GM19467 (cell line): ENCODE results near the gene E2F1.

Source experiments
- ATAC-seq: cut with Tn5 transposase; IDR thresholded peaks from one replicate; pipeline ENCODE4 v1.9.1; 2021; ENCODE audit warnings: mild to moderate bottlenecking, moderate library complexity; ENCODE audit not compliant: unreplicated experiment

E2F1 gene

DNA sequence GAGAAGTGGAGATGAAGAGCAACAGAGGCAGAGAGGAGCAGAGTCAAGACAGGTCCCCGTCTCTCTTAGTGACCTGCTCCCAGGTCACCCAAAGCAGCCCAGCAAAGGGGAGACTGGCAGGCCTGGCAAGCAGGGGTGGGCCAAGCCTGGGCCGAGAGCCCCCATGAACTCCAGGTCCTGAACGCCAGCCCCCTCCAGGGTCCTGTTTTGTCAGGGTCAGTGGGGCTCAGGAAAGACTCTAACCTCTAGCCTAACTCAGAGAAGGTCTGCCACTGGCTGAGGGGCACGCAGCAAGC lies 13.1 kb downstream of the E2F1 start:
- no peak for ATAC-seq

DNA sequence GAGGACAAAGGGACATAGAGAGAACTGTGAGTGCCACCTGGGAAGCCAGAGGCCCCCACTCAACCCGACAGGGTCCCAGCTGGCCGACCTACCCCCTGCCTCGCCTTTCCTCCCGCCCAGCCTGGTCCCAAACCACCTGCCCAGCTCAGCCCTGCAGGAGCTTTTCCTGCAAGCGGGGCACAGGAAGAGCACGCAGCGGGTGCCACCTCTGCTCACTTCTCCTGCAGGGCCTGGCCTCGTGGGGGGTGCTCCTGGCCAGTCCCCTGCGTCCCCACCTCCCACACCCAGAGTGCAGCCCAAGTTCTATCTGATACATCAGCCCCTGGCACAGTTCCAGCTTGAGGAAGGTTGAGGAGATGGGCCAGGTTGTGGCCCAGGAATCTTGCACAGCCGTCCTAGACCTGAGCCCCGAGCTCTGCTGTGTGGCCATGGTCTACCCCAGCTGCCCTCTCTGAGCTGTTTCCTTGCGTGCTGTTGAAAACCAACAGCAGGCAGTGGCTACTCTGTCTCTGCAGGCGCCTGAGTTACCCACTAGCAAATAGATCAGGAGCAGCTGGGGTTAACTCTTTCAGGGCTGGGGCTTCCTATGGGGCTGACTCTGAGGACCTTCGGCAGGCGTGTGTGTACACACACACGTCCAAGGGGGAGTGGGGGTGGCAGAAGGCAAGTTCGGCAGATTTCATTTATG lies 13.6 kb downstream of the E2F1 start:
- no peak for ATAC-seq

DNA sequence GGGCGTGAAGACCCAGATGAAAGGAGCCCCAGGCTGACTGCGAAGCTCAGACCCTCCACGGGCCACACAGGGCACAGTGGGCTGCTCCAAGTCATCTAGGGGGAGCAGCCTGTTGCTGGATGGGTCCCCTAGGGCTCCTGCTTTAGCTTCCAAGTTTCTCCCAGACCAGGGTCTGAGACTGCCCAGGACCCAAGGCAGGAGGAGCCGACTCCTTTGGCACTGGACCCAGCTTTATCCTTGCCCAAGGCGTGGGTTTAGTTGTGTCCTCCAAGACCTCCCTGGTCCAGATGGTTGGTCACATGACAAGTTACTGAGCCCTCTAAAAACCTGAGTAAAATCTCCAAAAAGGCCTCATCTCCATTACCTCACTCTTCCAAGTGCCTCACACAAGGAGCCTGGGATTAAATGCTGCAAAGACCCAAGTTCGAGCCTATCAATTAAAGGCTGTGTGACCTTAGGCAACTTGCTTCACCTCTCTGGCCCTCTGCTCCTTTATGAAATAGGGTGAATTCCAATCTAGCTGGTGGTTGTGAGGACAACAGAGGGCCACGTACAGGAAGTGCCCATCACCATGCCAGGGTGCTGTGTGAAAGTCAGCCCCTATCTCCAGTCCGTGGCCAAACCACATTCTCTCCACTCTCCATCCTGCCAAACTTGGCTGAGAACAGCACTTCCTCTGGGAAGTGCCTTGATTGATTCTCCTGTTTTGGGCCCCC lies 14.5 kb downstream of the E2F1 start:
- ATAC-seq = no peak

DNA sequence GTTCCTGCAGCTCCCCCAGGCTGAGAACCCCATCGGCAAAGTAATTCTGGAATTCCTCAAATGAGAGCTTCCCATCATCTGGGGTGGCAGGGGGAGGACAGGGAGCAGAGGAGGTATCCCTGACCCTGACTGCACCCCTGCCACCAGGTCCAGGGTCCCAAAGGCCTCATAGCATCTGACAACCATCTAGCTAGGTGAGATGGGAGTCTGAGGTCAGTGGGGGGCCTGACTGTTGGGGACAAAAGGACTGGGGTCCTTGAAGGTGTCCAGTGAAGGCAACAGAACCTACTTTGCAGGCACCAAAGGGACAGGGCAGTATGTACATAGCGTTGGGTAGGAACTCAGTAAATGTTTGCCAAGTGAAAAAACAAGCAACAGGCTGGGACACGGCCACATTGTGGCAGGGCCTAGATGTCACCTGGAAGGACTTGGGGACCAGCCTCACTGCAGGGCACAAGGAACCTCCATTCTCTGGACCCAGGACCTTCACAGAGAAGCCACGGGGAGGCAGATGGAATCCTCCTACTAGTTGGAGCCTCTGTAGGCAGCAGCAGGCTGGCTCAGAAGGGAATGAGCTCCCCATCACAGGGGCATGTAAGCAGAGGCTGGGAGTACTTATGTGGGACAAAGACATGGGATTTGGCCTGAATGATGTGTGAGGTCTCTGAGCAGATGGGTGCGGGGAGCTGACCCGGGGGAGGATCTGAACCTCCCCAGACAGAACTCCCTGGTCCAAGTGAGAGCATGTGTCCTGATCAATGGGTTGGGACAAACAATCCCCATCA lies 15.3 kb downstream of the E2F1 start:
- ATAC-seq = no peak

DNA sequence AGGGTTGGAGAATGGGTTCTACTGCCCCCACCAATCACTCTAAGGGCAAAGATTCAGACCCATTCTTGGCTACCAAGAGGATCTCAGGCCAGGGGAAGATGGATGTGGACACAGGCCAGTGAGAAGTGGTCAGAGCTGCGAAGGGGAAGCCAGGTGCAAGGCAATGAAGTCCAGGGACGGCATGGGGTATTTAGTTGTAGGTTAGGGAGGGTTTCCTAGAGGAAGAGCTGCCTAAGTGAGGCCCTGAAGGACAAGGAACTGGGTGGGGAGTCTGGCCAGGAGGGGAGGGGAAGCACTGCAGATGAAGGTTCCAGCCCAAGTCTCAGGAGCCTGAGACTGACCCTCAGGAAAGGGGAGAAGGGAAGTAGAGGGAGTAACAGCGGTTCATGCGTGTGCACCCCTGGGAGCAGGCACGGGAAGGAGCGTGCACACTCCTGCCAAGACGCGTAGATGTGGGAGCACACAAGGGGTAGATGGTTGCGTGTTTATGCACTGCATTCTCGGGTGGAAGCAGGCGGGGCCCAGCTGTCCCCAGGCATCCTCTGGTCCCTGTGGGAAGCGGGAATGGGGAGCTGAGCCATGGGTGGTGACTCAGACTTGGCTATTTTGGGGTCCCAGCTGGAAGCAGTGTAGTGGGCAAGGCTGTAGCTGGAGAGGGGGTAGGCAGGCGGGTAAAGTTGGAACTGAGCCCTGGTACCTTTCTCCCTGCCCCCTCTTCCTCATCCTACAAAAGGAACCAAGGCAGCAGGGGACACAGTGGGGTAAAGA lies 16.1 kb downstream of the E2F1 start:
- ATAC-seq = no peak

DNA sequence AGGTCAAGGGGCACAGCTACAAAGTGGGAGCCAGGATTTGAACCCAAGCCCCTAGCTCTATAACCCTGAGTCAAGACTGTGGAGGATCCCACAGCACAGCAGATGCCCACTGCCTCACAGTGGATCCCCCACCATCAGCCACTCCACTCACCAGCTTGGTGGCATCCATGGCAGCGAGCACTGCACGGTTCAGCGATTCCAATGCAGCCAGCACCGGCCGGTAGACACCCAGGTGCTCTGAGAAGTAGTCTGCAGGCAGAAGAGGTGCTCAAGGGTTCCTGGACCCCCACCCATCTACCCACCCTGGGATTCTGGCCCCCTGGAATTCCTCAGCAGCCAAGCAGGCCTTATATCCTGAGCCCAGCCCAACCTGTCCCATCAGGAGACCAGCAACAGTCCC lies 17.0 kb downstream of the E2F1 start:
- no peak for ATAC-seq

DNA sequence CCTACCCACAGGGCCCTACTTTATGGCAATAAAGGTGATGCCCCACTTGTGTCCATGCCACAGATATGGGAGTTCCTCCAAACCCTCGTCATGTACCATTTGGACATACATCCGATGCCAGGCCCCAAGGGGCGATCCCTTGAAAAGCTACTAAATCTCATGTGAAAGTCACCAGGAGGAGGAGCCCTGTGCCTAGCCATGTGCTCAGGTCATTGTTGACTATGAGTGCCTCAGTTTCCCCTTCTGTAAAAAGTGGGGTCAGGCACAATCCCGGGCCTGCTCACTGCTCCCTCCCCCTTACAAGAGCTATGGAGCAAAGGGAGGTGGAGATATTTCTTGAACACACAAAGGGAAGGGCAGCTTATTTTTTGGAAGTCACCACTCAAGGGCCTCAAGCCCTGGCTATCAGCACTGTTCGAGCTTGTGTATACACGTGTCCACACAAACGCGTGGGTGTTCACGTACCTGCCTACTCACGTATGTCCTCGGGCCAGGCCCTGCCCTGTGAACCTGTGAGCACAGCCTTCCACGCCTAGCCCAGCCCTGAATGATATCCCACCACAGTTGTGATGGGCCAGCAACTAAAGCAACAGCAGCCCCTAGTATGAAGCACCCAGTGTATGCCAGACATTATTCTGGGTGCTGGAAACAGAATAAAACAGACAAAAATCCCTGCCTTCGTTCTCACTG lies 17.6 kb downstream of the E2F1 start:
- ATAC-seq = no peak

DNA sequence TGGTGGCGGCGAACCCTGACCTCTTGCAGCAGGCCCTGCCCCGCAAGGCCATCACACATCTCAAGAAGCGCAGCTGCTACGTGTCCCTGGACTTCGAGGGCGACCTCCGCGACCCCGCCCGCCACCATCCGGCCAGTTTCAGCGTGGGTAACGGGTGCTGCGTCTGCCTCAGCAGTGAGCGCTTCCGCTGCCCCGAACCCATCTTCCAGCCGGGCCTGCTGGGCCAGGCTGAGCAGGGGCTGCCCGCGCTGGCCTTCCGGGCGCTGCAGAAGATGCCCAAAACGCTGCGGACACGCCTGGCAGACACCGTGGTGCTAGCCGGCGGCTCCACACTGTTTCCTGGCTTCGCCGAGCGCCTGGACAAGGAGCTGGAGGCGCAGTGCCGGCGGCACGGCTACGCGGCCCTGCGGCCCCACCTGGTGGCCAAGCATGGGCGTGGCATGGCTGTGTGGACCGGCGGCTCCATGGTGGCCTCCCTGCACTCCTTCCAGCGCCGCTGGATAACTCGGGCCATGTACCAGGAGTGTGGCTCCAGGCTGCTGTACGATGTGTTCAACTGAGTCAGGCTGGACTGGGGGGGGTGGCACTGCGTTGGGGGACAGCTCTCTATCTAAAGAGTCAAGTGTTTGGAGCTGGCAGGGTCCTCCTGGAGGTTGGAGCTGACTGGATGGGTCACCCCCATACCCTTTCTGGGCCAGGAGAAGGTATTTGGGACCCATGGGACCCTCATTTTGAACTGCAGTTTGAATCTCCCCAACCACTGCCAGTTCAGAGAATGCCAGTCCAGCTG lies 18.3 kb downstream of the E2F1 start:
- ATAC-seq = peak; percentile 36

DNA sequence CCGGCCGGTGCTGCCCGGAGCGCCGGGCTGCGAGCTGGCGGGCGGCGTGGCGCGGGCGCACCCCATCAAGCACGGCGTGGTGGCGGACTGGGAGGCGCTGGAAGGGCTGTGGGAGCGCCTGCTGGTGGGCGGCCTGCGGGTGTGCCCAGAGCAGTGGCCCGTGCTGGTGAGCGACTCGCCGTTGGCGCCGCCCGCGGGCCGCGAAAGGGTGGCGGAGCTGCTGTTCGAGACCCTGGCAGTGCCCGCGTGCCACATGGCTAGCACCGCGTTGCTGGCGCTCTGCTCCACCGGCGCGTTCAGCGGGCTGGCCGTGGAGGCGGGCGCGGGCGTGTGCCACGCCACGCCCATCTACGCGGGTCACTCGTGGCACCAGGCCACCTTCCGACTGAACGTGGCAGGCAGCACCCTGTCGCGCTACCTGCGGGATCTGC lies 18.9 kb downstream of the E2F1 start:
- peak; percentile 4 for ATAC-seq

DNA sequence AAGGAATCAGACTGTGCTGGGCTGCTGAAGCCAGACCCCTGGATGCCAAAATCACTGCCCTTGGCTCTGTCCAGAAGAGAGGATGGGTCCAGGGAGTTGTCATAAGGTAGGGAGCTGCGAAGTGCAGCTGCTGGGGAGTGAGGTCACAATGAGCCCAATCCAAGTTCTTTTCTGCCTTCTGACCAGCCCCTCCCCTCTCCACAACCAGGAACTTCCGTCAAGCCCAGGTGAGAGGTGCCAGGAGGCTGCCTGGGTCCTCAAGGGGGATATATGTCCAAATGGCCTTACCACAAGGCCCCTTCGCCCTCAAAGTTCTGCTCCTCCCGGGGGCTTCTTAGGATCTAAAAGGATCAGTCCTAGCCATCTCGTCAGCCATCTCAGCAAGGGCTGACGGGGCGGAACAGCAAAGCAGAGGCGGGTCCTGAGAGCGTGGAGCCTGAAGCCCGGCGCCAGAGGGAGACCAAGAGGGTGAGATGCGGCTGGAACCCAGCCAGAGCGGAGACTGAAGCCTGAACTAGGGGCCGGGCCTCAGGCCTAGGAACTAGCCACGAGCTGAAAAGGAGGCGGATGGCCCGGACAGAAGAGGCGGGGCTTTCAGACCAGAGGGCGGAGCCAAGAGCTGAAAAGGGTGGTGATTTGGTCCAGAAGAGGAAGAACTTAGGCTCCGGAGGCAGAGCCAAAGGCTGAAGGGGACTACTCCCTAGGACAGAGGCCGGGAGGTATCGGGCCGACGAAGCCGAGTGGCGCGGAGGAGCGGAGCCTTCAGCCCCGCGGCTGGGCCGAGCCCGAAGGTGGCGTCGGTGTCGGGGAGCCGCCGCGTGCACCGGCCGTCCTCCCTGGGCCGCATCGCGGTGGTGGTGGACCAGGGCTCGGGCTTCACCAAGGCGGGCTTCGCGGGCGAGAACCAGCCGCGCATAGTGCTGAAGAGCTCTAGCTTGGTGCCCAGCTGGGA lies 19.6 kb downstream of the E2F1 start, which contains the start of gene ACTL10:
Gene ACTL10 (plus strand): TSS at position 651 of the 952 bp plus-strand sequence. CDS start 555 bp downstream, outside the sequence.
- ATAC-seq = peak; percentile 65

DNA sequence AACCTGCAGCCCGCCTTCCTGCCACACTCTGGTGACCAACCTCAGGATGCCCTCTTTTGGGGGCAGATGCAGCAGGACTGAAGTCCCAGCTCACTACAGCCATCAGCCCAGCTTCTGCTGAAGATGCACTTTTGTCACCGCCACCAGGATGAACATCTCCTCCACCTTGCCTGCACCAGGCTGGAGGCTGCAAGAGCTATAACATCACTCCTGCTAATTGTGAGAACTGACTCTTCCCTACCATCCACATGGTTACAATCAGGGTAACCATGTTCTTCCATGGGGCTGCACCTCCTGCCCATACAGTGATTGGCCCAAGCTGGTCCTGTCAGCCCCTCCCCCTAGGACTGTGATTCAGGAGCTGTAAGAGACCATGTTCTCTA lies 21.4 kb downstream of the E2F1 start:
- ATAC-seq = no peak

DNA sequence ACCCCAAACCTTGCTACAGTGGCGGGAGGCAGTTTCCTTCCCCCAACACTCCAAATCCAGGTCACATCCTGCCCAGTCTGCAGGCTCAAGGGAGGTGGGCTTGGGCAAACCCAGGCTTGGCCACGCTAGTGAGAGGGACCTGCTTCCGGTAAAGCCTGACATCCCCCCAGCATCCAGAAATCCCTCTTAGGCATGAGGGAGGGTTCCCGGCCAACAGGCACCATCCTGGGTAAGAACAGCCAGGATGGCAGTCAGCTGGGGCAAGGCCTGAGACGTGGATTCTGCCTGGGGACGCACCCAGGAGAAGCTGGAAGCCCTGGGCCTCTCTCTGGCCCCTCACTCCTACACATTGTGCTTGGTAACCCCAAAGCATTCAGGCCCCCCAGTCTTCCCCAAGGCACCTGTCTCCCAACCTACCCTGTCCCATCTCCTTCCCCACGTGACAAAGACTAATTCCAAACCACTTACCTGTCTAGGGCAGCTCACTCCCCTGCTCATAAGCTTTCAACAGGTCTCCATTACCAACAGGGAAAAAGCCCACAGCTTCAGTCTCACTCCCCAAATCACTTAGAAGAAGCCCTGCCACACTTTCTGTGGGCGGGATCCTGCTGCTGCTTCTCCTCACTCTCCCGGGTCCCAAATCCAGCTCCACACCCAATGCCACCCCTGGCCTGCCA lies 22.0 kb downstream of the E2F1 start:
- no peak for ATAC-seq

DNA sequence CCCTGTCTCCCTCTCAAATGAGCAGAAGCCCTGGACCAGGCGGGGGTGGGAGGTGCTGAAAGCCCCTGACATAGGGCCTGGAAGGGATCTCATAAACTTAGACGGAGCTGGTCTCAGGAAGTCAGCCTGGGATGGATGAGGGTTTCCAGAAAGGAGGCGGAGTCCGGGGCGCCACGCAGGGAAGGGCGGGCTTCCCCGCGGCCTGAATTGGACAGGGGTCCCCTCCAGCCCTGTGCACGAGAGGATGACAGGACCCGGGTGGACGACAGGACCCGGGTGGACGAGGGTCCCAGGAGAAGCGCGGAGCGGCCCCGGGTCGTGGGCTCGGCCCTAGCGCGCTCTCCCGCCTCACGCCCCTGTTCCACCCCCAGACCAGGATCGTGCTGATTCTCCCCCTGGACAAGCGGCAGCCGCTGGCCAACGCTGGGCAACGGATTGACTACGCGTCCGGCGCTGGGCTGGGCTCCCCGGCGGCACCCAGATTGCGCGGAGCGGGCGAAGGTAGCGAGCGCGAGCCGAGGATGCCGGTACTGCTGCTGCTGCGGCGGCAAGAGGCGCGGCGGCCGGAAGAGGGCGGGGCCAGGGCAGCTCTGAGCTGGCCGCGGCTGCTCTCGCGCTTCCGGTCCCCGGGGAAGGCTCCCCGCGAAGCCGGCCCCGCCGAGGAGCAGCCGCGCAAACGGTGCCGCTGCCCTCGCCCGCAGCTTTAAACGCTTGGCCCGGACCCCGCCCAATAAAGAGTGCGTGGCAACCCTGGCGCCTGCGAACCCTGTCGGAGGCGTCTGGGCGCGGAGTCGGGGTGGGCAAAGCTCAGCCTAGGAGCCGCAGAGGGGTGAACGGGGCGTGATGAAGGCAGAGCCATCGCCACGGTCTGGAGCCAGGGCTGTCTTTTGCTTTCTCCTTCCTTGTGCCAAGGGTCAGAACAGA lies 22.8 kb downstream of the E2F1 start:
- ATAC-seq = peak; percentile 40

DNA sequence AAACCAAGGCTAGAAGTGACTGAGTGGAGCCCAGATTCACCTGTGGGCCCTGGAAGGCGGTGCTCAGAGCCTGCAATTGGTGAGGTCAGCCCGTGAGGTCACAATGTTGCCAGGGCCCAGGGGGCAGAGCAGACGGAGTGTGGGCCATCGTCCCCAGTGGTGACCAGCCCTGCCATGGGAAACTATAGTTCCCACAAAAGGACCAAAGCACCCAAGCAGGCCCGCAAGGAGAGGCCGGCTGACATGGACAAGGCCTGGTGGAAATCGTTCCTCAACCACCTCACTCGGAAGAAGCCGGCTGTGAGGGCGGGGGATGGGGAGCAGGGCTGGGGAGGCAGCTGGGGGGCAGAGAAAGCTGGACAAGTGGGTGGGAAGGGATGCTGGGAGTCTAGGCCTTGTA lies 24.0 kb downstream of the E2F1 start, which contains the start of gene C20orf144:
Gene C20orf144 (plus strand): TSS at position 156 of the 400 bp plus-strand sequence. CDS start 19 bp downstream, at position 175.
- ATAC-seq = no peak

DNA sequence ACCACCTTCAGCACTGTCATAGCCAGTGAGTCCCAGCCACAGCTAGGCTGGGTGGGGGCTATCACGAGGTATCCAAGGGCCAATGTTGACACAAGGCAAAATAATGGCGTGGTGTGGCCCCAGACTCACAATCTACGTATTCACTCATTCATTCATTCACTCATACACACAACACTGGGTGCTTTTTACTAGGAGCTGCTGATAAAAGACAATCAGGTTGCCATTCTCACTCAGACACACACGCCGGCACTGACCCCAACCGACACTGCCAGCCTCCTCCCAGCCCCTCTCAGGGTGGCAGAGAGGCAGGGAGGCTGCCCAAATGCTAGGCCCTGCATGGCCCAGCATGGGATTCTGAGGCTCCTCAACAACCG lies 25.5 kb downstream of the E2F1 start:
- ATAC-seq = no peak

DNA sequence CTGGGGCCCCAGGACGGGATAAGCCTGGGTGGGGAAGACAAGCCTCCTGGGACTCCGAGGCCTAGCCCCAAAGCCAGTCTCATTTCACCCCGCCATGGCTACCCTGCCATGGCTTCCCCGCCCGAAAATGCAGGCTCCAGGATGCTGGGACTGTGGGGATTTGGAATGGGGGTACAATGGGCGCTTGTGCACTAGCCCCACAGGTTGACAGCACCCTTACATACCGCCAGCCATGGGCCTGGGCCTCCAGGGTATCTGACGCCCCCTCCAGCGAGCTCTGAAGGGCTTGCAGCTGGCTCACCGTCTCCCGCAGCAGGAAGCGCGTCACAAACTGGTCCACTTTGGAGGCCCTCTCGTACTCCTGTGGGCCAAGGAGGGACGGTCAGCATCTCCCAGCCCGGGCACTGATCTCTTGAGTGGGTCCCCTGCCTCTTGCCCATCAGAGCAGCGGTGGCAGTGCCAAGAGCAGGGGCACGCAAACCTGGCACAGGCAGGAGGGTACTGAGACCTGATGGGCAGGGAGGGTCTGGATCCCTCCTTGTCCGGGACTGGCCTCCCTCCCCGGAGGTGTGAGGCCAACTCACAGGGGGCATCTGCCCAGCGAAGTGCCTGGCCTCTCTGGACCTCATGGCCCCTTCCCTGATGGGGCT lies 26.0 kb downstream of the E2F1 start:
- no peak for ATAC-seq
